Measurements from ENCODE around the gene SLC22A2.

- TF ChIP-seq POLR2AphosphoS5 (IDR thresholded peaks at IDR 0.05; ENCODE audit: borderline replicate concordance, low read depth, low read length) (no peak), EZH2 (IDR thresholded peaks at IDR 0.05) (no peak)
Measured at GRCh38 chr6:160258346-160259142, at the start of gene SLC22A2.
